GM12873 (cell line): Measurements from ENCODE around the gene NUBP2.

Experiments
- CTCF ChIP-seq: IDR thresholded peaks from 2 replicates; pipeline ENCODE4 v1.5.1; 2012; ENCODE audit warnings: low read depth, mild to moderate bottlenecking, moderate library complexity, low read length, control low read depth; ENCODE audit not compliant: insufficient read depth; ENCODE audit errors: missing control alignments

NUBP2 gene

GRCh38 chr16:1810106-1810505 lies 27.3 kb downstream of the NUBP2 start:
- no peak for TF ChIP-seq CTCF

- TF ChIP-seq CTCF = no peak
These were observed 27.8 kb downstream of the NUBP2 start for GRCh38 chr16:1810536-1810935.

GRCh38 chr16:1812732-1813163 lies 30.0 kb downstream of the NUBP2 start:
- peak; percentile 26 for TF ChIP-seq CTCF

GRCh38 chr16:1815461-1815860 lies 32.7 kb downstream of the NUBP2 start:
- no peak for TF ChIP-seq CTCF

GRCh38 chr16:1816396-1817275 lies 33.9 kb downstream of the NUBP2 start:
- TF ChIP-seq CTCF = no peak

GRCh38 chr16:1817276-1817589 lies 34.5 kb downstream of the NUBP2 start:
- TF ChIP-seq CTCF = no peak

- no peak for TF ChIP-seq CTCF
These were observed 35.0 kb downstream of the NUBP2 start for GRCh38 chr16:1817716-1818115.
